WERI-Rb-1 (cell line): ENCODE results near the gene CENPT.

Source experiments
- DNase-seq: peaks from one replicate; pipeline ENCODE4 v3.0.0-alpha.2; 2020
- H3K27ac ChIP-seq: fragments of 250-450 bp; sonication (Bioruptor Pico); 2 replicates; pipeline ENCODE4 v1.5.1; 2020; ENCODE audit warnings: mild to moderate bottlenecking, moderate library complexity
- H3K27me3 ChIP-seq: fragments of 250-450 bp; sonication (Bioruptor Pico); 2 replicates; pipeline ENCODE4 v1.5.1; 2021; ENCODE audit warnings: mild to moderate bottlenecking, low read depth, moderate library complexity; ENCODE audit not compliant: insufficient read depth, severe bottlenecking
- H3K36me3 ChIP-seq: fragments of 250-450 bp; sonication (Bioruptor Pico); 2 replicates; pipeline ENCODE4 v1.5.1; 2020; ENCODE audit warnings: mild to moderate bottlenecking, moderate library complexity
- H3K4me3 ChIP-seq: 2 replicates; pipeline ENCODE4 v1.5.1; 2011; ENCODE audit warnings: low read depth, mild to moderate bottlenecking, control low read depth, low read length
- H3K9me3 ChIP-seq: fragments of 250-450 bp; sonication (Bioruptor Pico); 2 replicates; pipeline ENCODE4 v1.5.1; 2021; ENCODE audit warnings: mild to moderate bottlenecking, moderate library complexity; ENCODE audit not compliant: severe bottlenecking
- TF ChIP-seq, protein P1 (sequence below): IDR thresholded peaks from 2 replicates; pipeline ENCODE4 v1.5.1; 2011; ENCODE audit warnings: low read depth, mild to moderate bottlenecking, control low read depth, inconsistent platforms, low read length

CENPT gene

DNA sequence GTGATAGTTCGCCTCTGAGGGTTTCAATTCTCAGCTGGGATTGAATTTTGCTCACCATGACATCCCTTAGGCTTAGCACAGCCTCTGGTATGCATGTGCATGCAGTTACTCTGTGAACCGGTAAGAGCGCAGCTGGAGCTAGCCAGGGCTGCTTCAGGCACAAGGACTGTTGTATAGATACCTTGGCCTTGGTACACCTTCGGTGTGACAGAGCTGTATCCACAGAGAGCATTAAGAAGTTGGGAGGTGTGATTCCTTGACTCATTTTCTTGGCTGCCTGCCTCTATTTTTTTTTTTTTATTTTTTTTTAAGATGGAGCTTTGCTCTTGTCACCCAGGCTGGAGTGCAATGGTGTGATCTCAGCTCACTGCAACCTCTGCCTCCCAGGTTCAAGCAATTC lies 3.0 kb downstream of the CENPT start:
- DNase-seq: no peak
- no peaks in the 10 kb centered on the region for H3K27me3 ChIP-seq
- TF ChIP-seq, protein P1, sequence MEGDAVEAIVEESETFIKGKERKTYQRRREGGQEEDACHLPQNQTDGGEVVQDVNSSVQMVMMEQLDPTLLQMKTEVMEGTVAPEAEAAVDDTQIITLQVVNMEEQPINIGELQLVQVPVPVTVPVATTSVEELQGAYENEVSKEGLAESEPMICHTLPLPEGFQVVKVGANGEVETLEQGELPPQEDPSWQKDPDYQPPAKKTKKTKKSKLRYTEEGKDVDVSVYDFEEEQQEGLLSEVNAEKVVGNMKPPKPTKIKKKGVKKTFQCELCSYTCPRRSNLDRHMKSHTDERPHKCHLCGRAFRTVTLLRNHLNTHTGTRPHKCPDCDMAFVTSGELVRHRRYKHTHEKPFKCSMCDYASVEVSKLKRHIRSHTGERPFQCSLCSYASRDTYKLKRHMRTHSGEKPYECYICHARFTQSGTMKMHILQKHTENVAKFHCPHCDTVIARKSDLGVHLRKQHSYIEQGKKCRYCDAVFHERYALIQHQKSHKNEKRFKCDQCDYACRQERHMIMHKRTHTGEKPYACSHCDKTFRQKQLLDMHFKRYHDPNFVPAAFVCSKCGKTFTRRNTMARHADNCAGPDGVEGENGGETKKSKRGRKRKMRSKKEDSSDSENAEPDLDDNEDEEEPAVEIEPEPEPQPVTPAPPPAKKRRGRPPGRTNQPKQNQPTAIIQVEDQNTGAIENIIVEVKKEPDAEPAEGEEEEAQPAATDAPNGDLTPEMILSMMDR: no peak
- H3K4me3 ChIP-seq: no peak overlapping the region
- no peak overlapping the region for H3K27ac ChIP-seq
- no peaks in the 10 kb centered on the region for H3K9me3 ChIP-seq
- H3K36me3 ChIP-seq: peaks cover 35% of the 10 kb centered on the region

DNA sequence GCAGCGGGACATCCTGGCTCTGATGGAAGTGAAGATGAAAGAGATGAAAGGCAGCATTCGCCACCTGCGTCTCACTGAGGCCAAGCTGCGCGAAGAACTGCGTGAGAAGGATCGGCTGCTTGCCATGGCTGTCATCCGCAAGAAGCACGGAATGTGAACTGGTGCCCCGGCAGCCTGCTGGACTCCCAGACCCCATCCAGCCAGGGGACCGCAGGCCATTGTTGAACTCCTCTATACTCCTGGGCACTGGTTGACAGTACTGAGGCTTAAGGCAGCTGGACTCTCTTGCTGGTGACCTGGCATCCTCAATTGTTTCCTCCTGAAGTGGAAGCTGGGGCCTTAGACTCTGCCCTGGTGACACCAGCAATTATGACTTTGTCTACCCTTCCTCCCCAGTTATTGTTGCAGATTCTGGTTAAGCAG lies 4.1 kb downstream of the CENPT start:
- Histone ChIP-seq H3K9me3 (no peaks in the 10 kb centered on the region), H3K27me3 (no peaks in the 10 kb centered on the region), H3K36me3 (peaks cover 28% of the 10 kb centered on the region), H3K4me3 (peak overlapping the region; percentile 84), H3K27ac (no peak overlapping the region)
- TF ChIP-seq, protein P1: no peak; the same call in 1 of the 2 replicates
- DNase-seq: no peak

DNA sequence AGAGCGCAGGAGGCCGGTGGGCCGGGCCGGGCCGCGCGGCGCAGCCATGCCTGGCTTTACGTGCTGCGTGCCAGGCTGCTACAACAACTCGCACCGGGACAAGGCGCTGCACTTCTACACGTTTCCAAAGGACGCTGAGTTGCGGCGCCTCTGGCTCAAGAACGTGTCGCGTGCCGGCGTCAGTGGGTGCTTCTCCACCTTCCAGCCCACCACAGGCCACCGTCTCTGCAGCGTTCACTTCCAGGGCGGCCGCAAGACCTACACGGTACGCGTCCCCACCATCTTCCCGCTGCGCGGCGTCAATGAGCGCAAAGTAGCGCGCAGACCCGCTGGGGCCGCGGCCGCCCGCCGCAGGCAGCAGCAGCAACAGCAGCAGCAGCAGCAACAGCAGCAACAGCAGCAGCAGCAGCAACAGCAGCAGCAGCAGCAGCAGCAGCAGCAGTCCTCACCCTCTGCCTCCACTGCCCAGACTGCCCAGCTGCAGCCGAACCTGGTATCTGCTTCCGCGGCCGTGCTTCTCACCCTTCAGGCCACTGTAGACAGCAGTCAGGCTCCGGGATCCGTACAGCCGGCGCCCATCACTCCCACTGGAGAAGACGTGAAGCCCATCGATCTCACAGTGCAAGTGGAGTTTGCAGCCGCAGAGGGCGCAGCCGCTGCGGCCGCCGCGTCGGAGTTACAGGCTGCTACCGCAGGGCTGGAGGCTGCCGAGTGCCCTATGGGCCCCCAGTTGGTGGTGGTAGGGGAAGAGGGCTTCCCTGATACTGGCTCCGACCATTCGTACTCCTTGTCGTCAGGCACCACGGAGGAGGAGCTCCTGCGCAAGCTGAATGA lies 4.8 kb downstream of the CENPT start:
- peak overlapping the region; percentile 84 for H3K4me3 ChIP-seq
- H3K27me3 ChIP-seq: no peaks in the 10 kb centered on the region
- no peaks in the 10 kb centered on the region for H3K9me3 ChIP-seq
- TF ChIP-seq, protein P1: peak; percentile 53
- DNase-seq: peak; percentile 54
- peak overlapping the region; percentile 99 for H3K27ac ChIP-seq
- H3K36me3 ChIP-seq: peaks cover 24% of the 10 kb centered on the region

DNA sequence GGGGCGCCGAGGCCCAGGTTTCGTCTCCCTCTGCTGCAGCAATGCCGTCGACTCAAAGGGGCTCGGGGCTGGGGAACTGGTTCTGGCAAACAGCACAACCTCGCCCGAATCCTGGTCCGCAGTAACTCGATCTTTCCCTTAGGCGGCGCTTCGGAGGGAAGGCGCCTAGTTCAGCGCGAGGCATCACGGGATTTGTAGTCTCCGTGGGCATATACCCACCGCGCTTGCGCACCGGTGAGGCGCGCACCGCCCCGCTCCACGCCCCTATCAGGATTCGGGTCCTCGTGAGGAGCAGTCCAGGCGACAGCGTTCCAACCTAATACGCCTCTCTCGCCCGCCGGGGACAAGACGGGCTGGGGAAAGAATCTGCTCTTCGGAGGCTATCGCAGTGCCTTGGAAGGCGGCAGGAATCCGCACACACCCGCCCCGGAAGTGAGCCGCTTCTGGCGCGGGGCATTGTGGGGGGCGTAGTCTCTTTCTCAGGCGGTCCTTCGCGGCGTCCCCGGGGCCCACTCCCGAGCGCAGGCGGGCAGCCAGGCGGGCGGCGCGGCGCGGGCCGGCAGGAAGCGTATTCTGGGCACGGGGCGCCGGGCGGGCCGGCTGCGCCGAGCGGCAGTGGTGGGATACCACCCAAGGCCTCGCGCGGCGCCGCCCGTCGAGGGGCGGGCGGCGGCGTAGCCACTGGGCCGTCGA lies 5.5 kb downstream of the CENPT start, which contains the start of gene THAP11:
TSS of gene THAP11 (plus strand) at position 505 of the 693 bp plus-strand sequence. CDS start 235 bp downstream, outside the sequence.
- TF ChIP-seq, protein P1: peak; percentile 91
- DNase-seq: peak; percentile 95
- Histone ChIP-seq H3K27ac (peak within 1 kb of the TSS; percentile 99), H3K4me3 (peak within 1 kb of the TSS; percentile 84), H3K36me3 (peaks cover 19% of the 10 kb centered on the region), H3K27me3 (no peaks in the 10 kb centered on the region), H3K9me3 (no peaks in the 10 kb centered on the region)

DNA sequence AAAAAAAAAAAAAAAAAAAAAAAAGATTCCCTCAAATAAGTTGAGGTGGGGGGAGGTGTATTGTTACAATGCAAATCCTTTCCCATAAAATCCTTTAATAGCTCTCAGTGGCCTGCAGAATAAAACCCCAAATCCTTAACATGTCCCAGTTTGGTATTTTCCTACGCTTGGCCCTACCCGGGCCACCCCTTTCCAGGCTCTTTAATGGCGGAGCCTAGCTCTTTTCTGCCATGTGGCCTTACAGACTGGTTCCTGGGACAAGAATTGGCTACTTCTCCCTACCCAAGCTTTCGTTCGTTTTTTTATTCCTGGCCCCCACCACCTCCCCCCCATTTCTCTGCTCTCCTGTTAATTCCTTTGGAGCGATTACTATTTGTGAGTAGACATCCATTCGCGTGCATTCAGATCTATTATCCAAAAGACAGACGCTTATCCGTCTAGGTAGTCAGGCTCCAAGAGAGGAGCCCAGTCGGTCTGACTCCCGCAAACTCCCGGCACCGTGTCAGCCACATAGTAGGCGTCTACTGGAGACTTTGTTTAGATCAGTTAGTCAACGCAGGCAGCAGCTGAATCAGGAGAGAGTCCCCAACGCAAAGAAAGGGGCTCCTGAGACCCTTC lies 6.2 kb downstream of the CENPT start:
- Histone ChIP-seq H3K4me3 (peak overlapping the region; percentile 84), H3K36me3 (peaks cover 19% of the 10 kb centered on the region), H3K27ac (peak overlapping the region; percentile 99), H3K27me3 (no peaks in the 10 kb centered on the region), H3K9me3 (no peaks in the 10 kb centered on the region)
- no peak for DNase-seq
- TF ChIP-seq, protein P1: no peak
